ENCODE results near the gene ZC2HC1B.

The ZC2HC1B gene

GRCh38 chr6:143894655-143895054 lies 30.4 kb downstream of the ZC2HC1B start:
- WGBS (ENCODE audit: insufficient coverage): no CpG with 5 or more reads among the region's 1 CpG
- H3K9me3 ChIP-seq (ENCODE audit: control extremely low read depth in 1 of 5, control insufficient read depth in 4 of 5, insufficient read depth in 2 of 5, low read depth in 1 of 5, low read length in 4 of 5): no peaks in the 10 kb centered on the region
- H3K4me3 ChIP-seq (ENCODE audit: control insufficient read depth in 1 of 7, extremely low read depth in 1 of 7, insufficient read depth in 4 of 7, low read depth in 2 of 7, low read length in 6 of 7): no peak overlapping the region
- CTCF ChIA-PET: no interaction called here
- no peaks in the 10 kb centered on the region for H3K27me3 ChIP-seq (replicated peaks in 2 of 5; ENCODE audit: control insufficient read depth in 4 of 5, insufficient read depth in 5 of 5, low read length in 4 of 5)
- DNase-seq: no peak
- no peaks in the 10 kb centered on the region for H3K4me1 ChIP-seq (ENCODE audit: control extremely low read depth in 1 of 4, control insufficient read depth in 4 of 4, insufficient read depth in 4 of 4, low read length in 3 of 4)
- POLR2A ChIA-PET: no interaction called here
- no peaks in the 10 kb centered on the region for H3K36me3 ChIP-seq (ENCODE audit: control insufficient read depth in 4 of 4, insufficient read depth in 4 of 4, low read length in 3 of 4)
- H3K27ac ChIP-seq (ENCODE audit: insufficient read depth in 1 of 2, low read depth in 1 of 2, low read length in 2 of 2, poor library complexity in 1 of 2, severe bottlenecking in 2 of 2): no peak overlapping the region

- Histone ChIP-seq H3K27me3 (replicated peaks in 2 of 5; ENCODE audit: control insufficient read depth in 4 of 5, insufficient read depth in 5 of 5, low read length in 4 of 5) (no peaks in the 10 kb centered on the region), H3K27ac (ENCODE audit: insufficient read depth in 1 of 2, low read depth in 1 of 2, low read length in 2 of 2, poor library complexity in 1 of 2, severe bottlenecking in 2 of 2) (no peak overlapping the region), H3K4me3 (ENCODE audit: control insufficient read depth in 1 of 7, extremely low read depth in 1 of 7, insufficient read depth in 4 of 7, low read depth in 2 of 7, low read length in 6 of 7) (no peak overlapping the region), H3K4me1 (ENCODE audit: control extremely low read depth in 1 of 4, control insufficient read depth in 4 of 4, insufficient read depth in 4 of 4, low read length in 3 of 4) (no peaks in the 10 kb centered on the region), H3K36me3 (ENCODE audit: control insufficient read depth in 4 of 4, insufficient read depth in 4 of 4, low read length in 3 of 4) (no peaks in the 10 kb centered on the region), H3K9me3 (ENCODE audit: control extremely low read depth in 1 of 5, control insufficient read depth in 4 of 5, insufficient read depth in 2 of 5, low read depth in 1 of 5, low read length in 4 of 5) (no peaks in the 10 kb centered on the region)
- CTCF ChIA-PET: interaction anchor here (0.9 to 1.0 kb wide), 2 partner anchors 9 to 13 kb away, joined by 3 read pairs; no protein-coding TSS in a partner anchor
- POLR2A ChIA-PET: interaction anchor here (0.6 kb wide), 1 partner anchor 270 kb away, joined by 3 read pairs; no protein-coding TSS in a partner anchor
- 93% methylated on average over 3 of the region's 3 CpGs for WGBS (ENCODE audit: insufficient coverage)
- peak in 2 of 3 donors; percentile 41 to 50 for DNase-seq
Measured at GRCh38 chr6:143896126-143896860, 32.0 kb downstream of the ZC2HC1B start.

- DNase-seq: no peak
- ChIA-PET POLR2A (no interaction called here), CTCF (no interaction called here)
Measured at GRCh38 chr6:143900358-143900757, 36.1 kb downstream of the ZC2HC1B start.

DNA sequence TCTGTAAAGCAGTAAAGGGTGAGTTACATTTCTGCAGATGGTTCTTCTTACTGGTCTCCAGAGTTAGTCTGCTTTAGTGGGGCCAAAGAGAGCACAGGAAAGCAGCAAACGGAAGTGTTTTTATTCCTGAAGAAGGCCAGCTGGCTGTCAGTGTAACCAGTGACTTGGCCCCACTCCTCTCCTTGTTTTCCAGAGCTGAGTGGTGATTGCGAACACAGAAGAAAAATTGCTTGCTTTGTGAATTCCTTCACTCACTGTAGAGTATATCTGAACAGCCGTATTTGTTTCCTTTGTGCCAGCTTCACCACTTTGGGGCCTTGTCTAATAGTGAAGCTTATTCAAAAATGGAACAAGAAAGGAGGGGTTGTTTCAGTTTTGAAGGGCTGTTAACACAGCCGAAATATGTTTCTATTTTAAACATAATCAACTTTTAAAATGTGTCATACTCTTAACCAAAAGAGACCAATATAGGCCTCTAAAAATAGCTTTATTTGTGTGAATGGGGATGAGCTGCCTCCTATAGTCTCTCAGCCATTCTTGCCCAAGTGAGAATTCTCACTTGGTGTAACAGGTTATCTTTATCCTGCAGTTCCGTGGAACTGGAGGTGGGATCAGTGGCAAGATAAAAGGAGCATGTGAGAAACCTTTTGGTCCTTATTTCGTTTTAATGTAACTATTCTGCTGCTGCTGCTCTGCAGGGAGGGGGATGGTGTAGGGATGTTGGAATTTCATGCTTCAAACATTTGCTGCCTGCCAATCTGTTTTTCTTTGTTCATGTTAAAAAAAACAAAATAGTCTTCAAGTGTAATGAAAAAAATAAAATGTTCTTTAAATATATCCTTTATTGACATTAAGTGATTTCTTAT lies 37.8 kb downstream of the ZC2HC1B start:
- DNase-seq: peak in 2 of 3 donors; percentile 4 to 11
- POLR2A ChIA-PET: no interaction called here
- no peak overlapping the region for H3K27ac ChIP-seq (ENCODE audit: insufficient read depth in 1 of 2, low read depth in 1 of 2, low read length in 2 of 2, poor library complexity in 1 of 2, severe bottlenecking in 2 of 2)
- H3K4me3 ChIP-seq (ENCODE audit: control insufficient read depth in 1 of 7, extremely low read depth in 1 of 7, insufficient read depth in 4 of 7, low read depth in 2 of 7, low read length in 6 of 7): no peak overlapping the region
- 69% methylated on average over 4 of the region's 6 CpGs for WGBS (ENCODE audit: insufficient coverage)
- no peaks in the 10 kb centered on the region for H3K9me3 ChIP-seq (ENCODE audit: control extremely low read depth in 1 of 5, control insufficient read depth in 4 of 5, insufficient read depth in 2 of 5, low read depth in 1 of 5, low read length in 4 of 5)
- no peaks in the 10 kb centered on the region for H3K27me3 ChIP-seq (replicated peaks in 2 of 5; ENCODE audit: control insufficient read depth in 4 of 5, insufficient read depth in 5 of 5, low read length in 4 of 5)
- no peaks in the 10 kb centered on the region for H3K36me3 ChIP-seq (ENCODE audit: control insufficient read depth in 4 of 4, insufficient read depth in 4 of 4, low read length in 3 of 4)
- CTCF ChIA-PET: no interaction called here
- peaks cover 0 to 3% (median 0%) of the 10 kb centered on the region in 4 experiments for H3K4me1 ChIP-seq (ENCODE audit: control extremely low read depth in 1 of 4, control insufficient read depth in 4 of 4, insufficient read depth in 4 of 4, low read length in 3 of 4)

More at GRCh38 chr6:143900358-143900757, 36.1 kb downstream of the ZC2HC1B start:
- H3K4me3 ChIP-seq (ENCODE audit: control insufficient read depth in 1 of 7, extremely low read depth in 1 of 7, insufficient read depth in 4 of 7, low read depth in 2 of 7, low read length in 6 of 7): no peak overlapping the region
- H3K9me3 ChIP-seq (ENCODE audit: control extremely low read depth in 1 of 5, control insufficient read depth in 4 of 5, insufficient read depth in 2 of 5, low read depth in 1 of 5, low read length in 4 of 5): no peaks in the 10 kb centered on the region
- WGBS (ENCODE audit: insufficient coverage): 100% methylated on average over 2 of the region's 2 CpGs
- no peaks in the 10 kb centered on the region for H3K36me3 ChIP-seq (ENCODE audit: control insufficient read depth in 4 of 4, insufficient read depth in 4 of 4, low read length in 3 of 4)
- peaks cover 0 to 3% (median 0%) of the 10 kb centered on the region in 4 experiments for H3K4me1 ChIP-seq (ENCODE audit: control extremely low read depth in 1 of 4, control insufficient read depth in 4 of 4, insufficient read depth in 4 of 4, low read length in 3 of 4)
- H3K27me3 ChIP-seq (replicated peaks in 2 of 5; ENCODE audit: control insufficient read depth in 4 of 5, insufficient read depth in 5 of 5, low read length in 4 of 5): no peaks in the 10 kb centered on the region
- no peak overlapping the region for H3K27ac ChIP-seq (ENCODE audit: insufficient read depth in 1 of 2, low read depth in 1 of 2, low read length in 2 of 2, poor library complexity in 1 of 2, severe bottlenecking in 2 of 2)

GRCh38 chr6:143902827-143903226 lies 38.6 kb downstream of the ZC2HC1B start:
- 100% methylated on average over 2 of the region's 2 CpGs for WGBS (ENCODE audit: insufficient coverage)
- H3K27ac ChIP-seq (ENCODE audit: insufficient read depth in 1 of 2, low read depth in 1 of 2, low read length in 2 of 2, poor library complexity in 1 of 2, severe bottlenecking in 2 of 2): no peak overlapping the region

DNA sequence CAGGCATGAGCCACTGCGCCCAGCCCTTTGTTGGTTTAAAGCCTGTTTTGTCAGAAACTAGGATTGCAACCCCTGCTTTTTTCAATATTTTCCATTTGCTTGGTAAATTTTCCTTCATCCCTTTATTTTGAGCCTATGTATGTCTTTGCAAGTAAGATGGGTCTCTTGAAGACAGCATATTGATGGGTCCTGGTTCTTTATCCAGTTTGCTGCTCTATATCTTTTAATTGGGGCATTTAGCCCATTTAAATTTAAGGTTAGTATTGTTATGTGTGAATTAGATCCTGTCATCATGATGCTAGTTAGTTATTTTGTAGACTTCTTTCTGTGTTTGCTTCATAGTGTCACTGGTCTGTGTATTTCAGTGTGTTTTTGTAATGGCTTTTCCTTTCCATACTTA lies 46.8 kb downstream of the ZC2HC1B start:
- no peak overlapping the region for H3K27ac ChIP-seq (ENCODE audit: insufficient read depth in 1 of 2, low read depth in 1 of 2, low read length in 2 of 2, poor library complexity in 1 of 2, severe bottlenecking in 2 of 2)
- H3K9me3 ChIP-seq (ENCODE audit: control extremely low read depth in 1 of 5, control insufficient read depth in 4 of 5, insufficient read depth in 2 of 5, low read depth in 1 of 5, low read length in 4 of 5): peaks cover 0 to 22% (median 7%) of the 10 kb centered on the region in 5 experiments
- WGBS (ENCODE audit: insufficient coverage): no CpG with 5 or more reads among the region's 1 CpG
- ChIA-PET POLR2A (no interaction called here), CTCF (no interaction called here)
- no peaks in the 10 kb centered on the region for H3K4me1 ChIP-seq (ENCODE audit: control extremely low read depth in 1 of 4, control insufficient read depth in 4 of 4, insufficient read depth in 4 of 4, low read length in 3 of 4)
- H3K4me3 ChIP-seq (ENCODE audit: control insufficient read depth in 1 of 7, extremely low read depth in 1 of 7, insufficient read depth in 4 of 7, low read depth in 2 of 7, low read length in 6 of 7): no peak overlapping the region
- no peaks in the 10 kb centered on the region for H3K27me3 ChIP-seq (replicated peaks in 2 of 5; ENCODE audit: control insufficient read depth in 4 of 5, insufficient read depth in 5 of 5, low read length in 4 of 5)
- H3K36me3 ChIP-seq (ENCODE audit: control insufficient read depth in 4 of 4, insufficient read depth in 4 of 4, low read length in 3 of 4): no peaks in the 10 kb centered on the region
- DNase-seq: peak in 1 of 3 donors; percentile 11

More at GRCh38 chr6:143902827-143903226, 38.6 kb downstream of the ZC2HC1B start:
- Histone ChIP-seq H3K4me1 (ENCODE audit: control extremely low read depth in 1 of 4, control insufficient read depth in 4 of 4, insufficient read depth in 4 of 4, low read length in 3 of 4) (peaks cover 0 to 3% (median 0%) of the 10 kb centered on the region in 4 experiments), H3K36me3 (ENCODE audit: control insufficient read depth in 4 of 4, insufficient read depth in 4 of 4, low read length in 3 of 4) (no peaks in the 10 kb centered on the region), H3K27me3 (replicated peaks in 2 of 5; ENCODE audit: control insufficient read depth in 4 of 5, insufficient read depth in 5 of 5, low read length in 4 of 5) (no peaks in the 10 kb centered on the region), H3K9me3 (ENCODE audit: control extremely low read depth in 1 of 5, control insufficient read depth in 4 of 5, insufficient read depth in 2 of 5, low read depth in 1 of 5, low read length in 4 of 5) (no peaks in the 10 kb centered on the region), H3K4me3 (ENCODE audit: control insufficient read depth in 1 of 7, extremely low read depth in 1 of 7, insufficient read depth in 4 of 7, low read depth in 2 of 7, low read length in 6 of 7) (no peak overlapping the region)
- CTCF ChIA-PET: no interaction called here
- POLR2A ChIA-PET: no interaction called here
- no peak for DNase-seq

DNA sequence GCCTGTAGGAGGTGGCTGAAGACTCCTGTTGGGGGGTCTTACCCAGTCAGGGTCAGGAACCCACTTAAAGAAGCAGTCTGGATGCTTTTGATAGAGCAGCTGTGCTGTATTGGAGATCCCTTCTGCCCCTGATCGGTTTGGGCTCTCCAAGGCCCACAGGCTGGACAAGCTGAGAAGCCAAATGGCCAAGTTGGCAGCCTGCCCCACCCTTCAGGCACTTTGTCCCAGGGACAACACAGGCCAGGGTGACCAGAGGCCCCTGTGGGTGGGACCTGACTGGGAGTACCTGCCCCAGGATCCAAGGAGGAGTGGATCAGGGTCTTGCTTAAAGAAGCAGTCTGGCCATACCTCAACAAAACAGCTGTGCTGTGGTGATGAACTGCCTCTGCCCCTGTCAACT lies 48.4 kb downstream of the ZC2HC1B start:
- CTCF ChIA-PET: interaction anchor here (0.8 kb wide), 1 partner anchor 321 kb away, joined by 3 read pairs; no protein-coding TSS in a partner anchor
- no peaks in the 10 kb centered on the region for H3K4me1 ChIP-seq (ENCODE audit: control extremely low read depth in 1 of 4, control insufficient read depth in 4 of 4, insufficient read depth in 4 of 4, low read length in 3 of 4)
- H3K9me3 ChIP-seq (ENCODE audit: control extremely low read depth in 1 of 5, control insufficient read depth in 4 of 5, insufficient read depth in 2 of 5, low read depth in 1 of 5, low read length in 4 of 5): peaks cover 0 to 22% (median 7%) of the 10 kb centered on the region in 5 experiments
- H3K4me3 ChIP-seq (ENCODE audit: control insufficient read depth in 1 of 7, extremely low read depth in 1 of 7, insufficient read depth in 4 of 7, low read depth in 2 of 7, low read length in 6 of 7): no peak overlapping the region
- no peaks in the 10 kb centered on the region for H3K36me3 ChIP-seq (ENCODE audit: control insufficient read depth in 4 of 4, insufficient read depth in 4 of 4, low read length in 3 of 4)
- no peak for DNase-seq
- POLR2A ChIA-PET: no interaction called here
- 100% methylated on average over 1 of the region's 1 CpG for WGBS (ENCODE audit: insufficient coverage)
- H3K27me3 ChIP-seq (replicated peaks in 2 of 5; ENCODE audit: control insufficient read depth in 4 of 5, insufficient read depth in 5 of 5, low read length in 4 of 5): no peaks in the 10 kb centered on the region
- H3K27ac ChIP-seq (ENCODE audit: insufficient read depth in 1 of 2, low read depth in 1 of 2, low read length in 2 of 2, poor library complexity in 1 of 2, severe bottlenecking in 2 of 2): no peak overlapping the region
